GM18870 (cell line): Measurements from ENCODE around the gene AKT3.
A peak's percentile ranks its signal among the peaks of the same experiment; 100 is the strongest.

Experiments
- ATAC-seq: cut with Tn5 transposase; IDR thresholded peaks from one replicate; pipeline ENCODE4 v1.9.1; 2021; ENCODE audit warnings: moderate library complexity; ENCODE audit not compliant: unreplicated experiment

The AKT3 gene

GRCh38 chr1:243520831-243521230, 329.2 kb downstream of the AKT3 start:
- no peak for ATAC-seq

- no peak for ATAC-seq
Measured at GRCh38 chr1:243514927-243515326, 335.1 kb downstream of the AKT3 start.

DNA sequence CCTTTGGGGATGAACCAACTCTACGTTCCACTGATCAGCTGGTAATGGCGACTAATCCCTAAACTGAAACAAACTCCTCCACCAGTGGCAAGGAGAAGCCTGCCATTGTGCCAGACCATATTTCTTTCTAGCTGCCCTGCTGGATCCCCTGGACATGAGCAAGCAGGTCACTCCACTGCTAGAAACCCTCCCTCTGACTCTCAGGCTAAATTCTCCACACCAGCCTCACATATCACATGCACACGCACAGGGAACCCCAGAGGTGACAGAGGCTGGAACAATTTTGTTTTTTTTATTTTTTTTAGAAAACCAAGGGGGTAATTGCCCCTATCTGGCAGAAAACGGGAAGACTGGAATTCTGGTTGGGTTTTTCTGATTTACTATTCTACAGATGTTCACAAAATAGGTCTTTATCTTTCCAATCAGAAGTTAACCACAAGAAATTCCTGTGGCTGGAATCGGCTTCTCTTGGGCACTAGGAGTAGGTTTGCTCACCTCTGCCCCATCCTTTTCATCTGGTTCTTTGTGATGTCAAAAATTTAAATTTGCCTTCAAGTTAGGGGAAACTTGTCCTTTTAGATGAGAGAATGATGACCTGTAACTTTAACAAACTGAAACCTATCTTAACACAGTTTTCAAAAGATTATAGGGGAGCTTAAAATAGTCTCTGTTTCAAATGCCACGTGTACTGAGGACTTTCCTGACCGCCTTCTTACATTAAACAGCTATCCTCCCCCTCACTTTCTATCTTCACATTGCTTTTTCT, 336.1 kb downstream of the AKT3 start:
- ATAC-seq, result no peak

- ATAC-seq, result no peak
Measured at GRCh38 chr1:243510928-243511327, 339.1 kb downstream of the AKT3 start.

DNA sequence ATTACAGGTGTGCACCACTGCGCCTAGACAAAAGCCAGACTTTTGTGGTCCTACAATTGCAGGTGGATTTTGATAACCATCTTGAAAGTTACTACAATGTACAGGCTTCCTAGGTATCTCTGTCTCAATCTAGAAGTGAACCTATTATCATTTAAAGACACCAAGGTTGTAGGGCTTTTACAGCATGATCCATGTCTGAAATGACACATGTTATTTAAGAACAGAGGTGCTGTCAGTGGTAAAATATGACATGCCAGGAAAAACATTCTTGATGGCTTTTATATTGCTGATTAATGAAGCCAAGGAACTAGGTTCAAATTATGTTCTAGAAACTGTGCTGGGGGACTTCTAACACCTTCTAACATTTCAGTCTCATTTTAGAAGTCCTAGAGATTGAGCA, 341.1 kb downstream of the AKT3 start:
- no peak for ATAC-seq

DNA sequence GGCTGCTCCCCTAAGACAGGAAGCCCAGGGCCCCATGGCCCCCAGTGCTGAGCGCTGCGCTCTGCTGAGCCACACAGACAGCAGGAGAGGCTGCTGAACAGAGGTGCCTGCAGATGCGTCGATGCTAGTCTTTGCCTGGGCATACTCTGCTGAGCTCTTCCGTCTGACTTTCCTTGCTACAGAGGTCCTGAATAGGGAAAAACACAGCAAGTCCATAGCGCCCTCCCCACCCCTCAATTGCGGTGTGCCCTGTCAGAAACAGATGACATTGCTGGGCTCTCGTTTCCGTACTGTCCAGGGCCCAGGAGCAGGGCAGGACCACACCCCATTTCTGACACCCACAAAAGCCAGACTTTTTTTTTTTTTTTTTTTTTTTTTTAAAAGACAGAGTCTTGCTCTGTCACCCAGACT, 341.7 kb downstream of the AKT3 start:
- ATAC-seq, result no peak

GRCh38 chr1:243507672-243508302, 342.3 kb downstream of the AKT3 start:
- ATAC-seq, result no peak

DNA sequence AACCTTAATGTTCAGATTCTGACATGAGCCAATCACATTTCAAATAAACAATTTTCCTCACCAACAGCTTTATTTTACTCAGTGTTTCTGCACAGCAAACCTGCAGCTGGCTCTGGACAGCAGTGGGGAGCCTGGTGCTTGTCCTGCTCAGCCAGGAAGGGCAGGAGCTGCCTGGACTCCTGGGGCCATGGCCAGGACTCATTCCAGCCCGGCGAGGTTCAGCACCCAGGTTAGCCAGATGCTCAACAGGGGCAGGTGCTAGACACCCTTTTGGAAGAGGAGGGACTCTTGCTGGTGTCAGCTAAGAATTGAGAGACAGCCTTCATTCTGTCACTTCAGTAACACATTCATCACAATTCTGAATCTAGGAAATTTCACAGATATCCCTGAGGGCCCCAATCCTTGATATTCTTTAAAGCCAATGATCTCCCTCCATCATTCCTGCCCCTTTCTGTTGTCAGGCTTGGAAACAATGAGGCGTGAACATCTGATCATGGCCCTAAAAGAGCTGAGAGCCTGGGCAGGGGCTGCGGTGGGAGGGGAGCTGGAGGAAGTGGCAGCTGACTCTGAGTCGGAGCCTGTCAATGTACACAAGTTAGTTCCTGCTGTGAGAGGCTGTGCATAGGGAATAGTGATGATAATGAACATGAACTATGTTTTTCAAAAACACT, 342.9 kb downstream of the AKT3 start:
- ATAC-seq, result no peak

DNA sequence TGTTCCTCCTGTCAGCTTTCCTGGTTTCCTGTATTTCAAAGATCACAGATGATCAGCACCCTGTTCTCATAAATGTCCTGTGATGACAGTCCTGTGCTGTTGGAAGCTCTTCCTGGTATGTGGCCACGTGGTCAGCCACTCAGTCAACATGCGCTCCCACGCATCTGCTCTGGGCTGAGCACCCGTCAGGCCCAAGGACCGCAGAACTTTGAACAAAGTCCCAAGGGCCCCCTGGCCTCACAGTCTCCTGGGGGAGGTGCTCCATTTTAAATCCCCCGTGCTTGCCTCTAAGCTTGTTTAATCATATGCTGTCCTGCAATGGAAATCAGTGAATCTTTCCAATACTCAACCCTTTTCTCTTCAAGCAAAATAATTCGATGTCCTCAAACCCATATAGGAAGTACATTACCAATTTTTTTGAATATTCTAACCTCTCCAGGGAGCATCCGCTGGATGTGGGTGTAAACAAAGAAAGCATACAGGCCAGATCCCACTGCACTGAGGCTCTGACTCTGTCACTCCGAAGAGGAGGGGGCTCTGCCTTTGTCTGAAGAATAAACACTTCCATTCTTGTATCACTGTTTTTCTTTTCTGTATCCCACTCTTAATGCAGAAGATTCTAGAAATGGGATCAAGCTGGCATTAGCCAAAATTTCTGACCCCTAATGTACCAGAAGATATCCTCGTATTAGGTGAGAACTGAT, 343.9 kb downstream of the AKT3 start:
- peak; percentile 37 for ATAC-seq

- no peak for ATAC-seq
Measured at GRCh38 chr1:243503155-243503554, 346.9 kb downstream of the AKT3 start.

- no peak for ATAC-seq
Measured at GRCh38 chr1:243501002-243501401, 349.0 kb downstream of the AKT3 start.

DNA sequence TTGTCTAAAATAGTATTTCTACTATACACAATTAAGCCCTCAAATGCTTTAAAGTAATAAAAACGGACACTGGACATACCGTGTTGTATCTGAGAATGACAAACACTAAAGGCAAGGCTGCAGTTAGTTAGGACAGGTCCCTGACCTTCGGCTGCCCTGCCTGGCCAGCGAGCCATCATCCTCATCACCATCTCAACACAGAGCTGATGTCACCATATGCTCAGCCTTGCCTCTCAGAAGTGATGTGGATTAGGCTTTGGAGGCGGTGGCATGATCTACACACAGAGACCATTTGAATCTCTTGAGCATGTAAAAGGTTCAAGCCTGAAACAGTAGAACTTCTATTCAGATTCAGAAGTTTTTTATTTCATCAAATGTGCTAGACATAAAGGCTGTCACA, 349.5 kb downstream of the AKT3 start:
- ATAC-seq, result no peak

DNA sequence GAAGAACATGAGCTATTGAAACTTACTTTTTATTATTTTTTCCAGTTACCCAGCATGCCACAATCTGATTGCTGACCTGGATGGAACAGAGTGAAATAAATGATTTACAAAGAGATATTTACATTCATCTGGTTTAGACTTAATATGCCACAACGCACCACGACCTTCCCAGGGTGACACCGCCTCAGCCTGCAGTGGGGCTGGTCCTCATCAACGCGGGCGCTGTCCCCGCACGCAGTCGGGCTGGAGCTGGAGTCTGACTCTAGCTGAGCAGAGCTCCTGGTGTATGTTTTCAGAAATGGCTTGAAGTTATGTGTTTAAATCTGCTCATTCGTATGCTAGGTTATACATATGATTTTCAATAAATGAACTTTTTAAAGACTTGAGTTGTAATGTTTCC, 350.3 kb downstream of the AKT3 start:
- ATAC-seq, result no peak

DNA sequence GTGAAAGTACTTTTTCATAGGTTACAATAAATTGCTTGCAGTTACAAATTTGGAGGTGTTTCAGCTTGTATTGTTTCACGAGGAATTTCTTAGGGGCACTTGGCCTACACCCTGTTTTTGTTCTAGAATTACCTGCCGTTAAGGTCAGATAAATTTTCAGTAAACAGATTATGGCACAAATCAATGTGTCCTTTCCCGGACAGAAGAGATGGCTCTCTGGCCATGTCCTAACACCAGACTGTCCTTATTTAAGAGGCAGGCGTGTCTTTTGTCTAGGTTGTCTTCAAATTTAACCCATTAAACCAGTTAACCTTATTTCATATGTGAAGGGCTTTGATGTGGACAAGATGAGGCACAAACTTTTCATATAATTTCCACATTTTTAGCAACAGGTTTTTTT, 350.8 kb downstream of the AKT3 start:
- ATAC-seq, result no peak

DNA sequence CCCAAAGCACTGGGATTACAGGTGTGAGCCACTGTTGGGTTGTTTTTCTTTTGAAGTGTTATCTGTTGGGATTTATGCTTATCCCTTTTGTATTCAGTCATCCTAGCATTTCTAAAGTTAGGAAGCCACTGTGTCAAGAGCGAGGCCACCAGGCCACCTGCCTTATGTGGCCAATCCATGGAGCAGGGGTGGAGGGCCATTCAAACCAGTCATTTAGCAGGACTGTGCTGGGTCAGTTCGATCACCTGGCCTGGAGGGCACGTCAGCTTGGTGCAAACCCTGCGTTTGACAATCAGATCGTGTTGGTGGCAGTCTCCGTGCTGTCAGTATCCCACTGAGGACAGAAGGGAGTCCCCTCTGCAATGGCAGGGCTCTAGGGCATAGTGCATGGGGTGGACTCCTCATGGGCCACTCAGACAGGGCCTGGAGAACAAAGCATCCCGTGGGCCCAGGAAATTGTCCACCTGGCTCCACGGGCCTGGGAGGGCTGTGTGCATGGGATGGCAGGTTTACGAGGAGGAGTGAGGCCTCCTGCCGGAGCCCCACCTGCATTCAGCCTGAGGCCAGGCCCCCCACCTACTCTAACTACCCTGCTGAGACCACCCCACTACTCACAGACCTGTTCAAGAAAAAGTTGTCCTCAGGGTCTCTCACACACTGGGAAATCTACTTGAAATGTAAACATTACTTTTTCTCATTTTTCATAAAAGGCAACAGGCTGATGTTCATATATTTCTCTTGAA, 351.9 kb downstream of the AKT3 start:
- no peak for ATAC-seq

GRCh38 chr1:243496806-243497205, 353.2 kb downstream of the AKT3 start:
- no peak for ATAC-seq

- ATAC-seq, result no peak
Measured at GRCh38 chr1:243496187-243496646, 353.8 kb downstream of the AKT3 start.

GRCh38 chr1:243495442-243496186, 354.4 kb downstream of the AKT3 start:
- no peak for ATAC-seq

GRCh38 chr1:243494741-243495431, 355.2 kb downstream of the AKT3 start:
- ATAC-seq, result no peak
